Measurements from ENCODE around the gene SNAPC5.
"Not testable (repeated sequence)": the region's sequence is repeated elsewhere in the genome, so short reads cannot be mapped to it uniquely, and the experiment has no call there.

Gene SNAPC5

GRCh38 chr15:66489179-66489791, 8.3 kb downstream of the SNAPC5 start:
- DNase-seq, result no peak

GRCh38 chr15:66488525-66488924, 9.0 kb downstream of the SNAPC5 start:
- DNase-seq, result no peak

GRCh38 chr15:66486887-66487286, 10.7 kb downstream of the SNAPC5 start:
- DNase-seq, result no peak

GRCh38 chr15:66484539-66485112, 12.9 kb downstream of the SNAPC5 start:
- DNase-seq, result no peak

GRCh38 chr15:66483131-66483566, 14.4 kb downstream of the SNAPC5 start:
- peak in 2 of 3 experiments; percentile 10 to 59 for DNase-seq

- DNase-seq, result peak in 1 of 3 experiments; percentile 3
These were observed 15.0 kb downstream of the SNAPC5 start for GRCh38 chr15:66482539-66482938.

GRCh38 chr15:66481107-66481856, 16.3 kb downstream of the SNAPC5 start:
- no peak for DNase-seq

GRCh38 chr15:66480267-66480666, 17.3 kb downstream of the SNAPC5 start:
- DNase-seq, result no peak

- DNase-seq, result no peak
These were observed 20.6 kb downstream of the SNAPC5 start for GRCh38 chr15:66477011-66477410.

- no peak for DNase-seq
These were observed 21.0 kb downstream of the SNAPC5 start for GRCh38 chr15:66476535-66476934.

GRCh38 chr15:66474963-66475362, 22.6 kb downstream of the SNAPC5 start:
- no peak for DNase-seq

GRCh38 chr15:66474135-66474534, 23.4 kb downstream of the SNAPC5 start:
- DNase-seq, result no peak

- DNase-seq, result no peak
These were observed 25.2 kb downstream of the SNAPC5 start for GRCh38 chr15:66472176-66472999.

- DNase-seq, result not testable (repeated sequence)
These were observed 26.7 kb downstream of the SNAPC5 start for GRCh38 chr15:66470825-66471224.

- not testable (repeated sequence) for DNase-seq
These were observed 30.2 kb downstream of the SNAPC5 start for GRCh38 chr15:66467162-66468040.

- DNase-seq, result not testable (repeated sequence)
These were observed 32.3 kb downstream of the SNAPC5 start for GRCh38 chr15:66465294-66465693.

- DNase-seq, result no peak
These were observed 34.9 kb downstream of the SNAPC5 start for GRCh38 chr15:66462627-66463026.

- no peak for DNase-seq
These were observed 35.6 kb downstream of the SNAPC5 start for GRCh38 chr15:66461917-66462316.

- not testable (repeated sequence) for DNase-seq
These were observed 36.3 kb downstream of the SNAPC5 start for GRCh38 chr15:66461294-66461693.

- no peak for DNase-seq
These were observed 37.5 kb downstream of the SNAPC5 start for GRCh38 chr15:66459818-66460615.

GRCh38 chr15:66456211-66456610, 41.4 kb downstream of the SNAPC5 start:
- DNase-seq, result no peak

Measured in NCI-H1417 (cell line).